Heart right ventricle (tissue), 16 donors: ENCODE results near the gene PRELID3B. TPM values are rescaled to one million over a fixed set of nuclear protein-coding genes. Genes with fewer than 3 reads are reported as not detected.

Experiments
- ATAC-seq, 8 donors: fragments of 200-7000 bp; cut with Tn5 transposase; one replicate each; pipeline ENCODE4 v1.9.1; 2020; ENCODE audit warnings: mild to moderate bottlenecking in 8 of 8, moderate library complexity in 8 of 8, moderate number of reproducible peaks in 1 of 8
- DNase-seq, 2 donors: peaks; one replicate each; pipeline ENCODE4 v3.0.0-alpha.2; 2020
- H3K27ac ChIP-seq, 10 donors: fragments of 200-600 bp; sonication (generic) in 2 of 10; one replicate each; pipeline versions ENCODE4 v1.5.0 to v1.8.0; 2020 to 2022; ENCODE audit warnings: mild to moderate bottlenecking in 3 of 10
- H3K27me3 ChIP-seq, 7 donors: fragments of 200-600 bp; one replicate each; pipeline ENCODE4 v1.8.0; 2021 to 2022; ENCODE audit warnings: mild to moderate bottlenecking in 2 of 7
- H3K36me3 ChIP-seq, 9 donors: fragments of 200-600 bp; sonication (generic) in 1 of 9; one replicate each; pipeline versions ENCODE4 v1.5.0 to v1.8.0; 2020 to 2022; ENCODE audit warnings: mild to moderate bottlenecking in 2 of 9
- H3K4me1 ChIP-seq, 9 donors: fragments of 200-600 bp; sonication (generic) in 1 of 9; one replicate each; pipeline versions ENCODE4 v1.5.0 to v1.8.0; 2020 to 2022; ENCODE audit warnings: mild to moderate bottlenecking in 4 of 9
- H3K4me3 ChIP-seq, 10 donors: fragments of 200-600 bp; sonication (generic) in 2 of 10; one replicate each; pipeline versions ENCODE4 v1.5.0 to v1.8.0; 2020 to 2022; ENCODE audit warnings: mild to moderate bottlenecking in 7 of 10, moderate library complexity in 2 of 10
- H3K9me3 ChIP-seq, 11 donors: fragments of 200-600 bp in 10 of 11; sonication (generic) in 2 of 11; one replicate each; pipeline versions ENCODE4 v1.5.0 to v1.8.0; 2013 to 2022; ENCODE audit warnings: mild to moderate bottlenecking in 2 of 11, control low read depth in 1 of 11, moderate library complexity in 1 of 11
- WGBS, 2 donors: extraction: QIAGEN DNeasy Blood & Tissue Kit; methylation state at CpG; one replicate each; pipeline ENCODE4 v1.1.7; 2013; ENCODE audit warnings: inconsistent platforms in 1 of 2; 5-methylcytosine and 5-hydroxymethylcytosine counted together
- intact Hi-C, 10 donors: fragments of 100-400 bp; cut with DNase I; formaldehyde crosslinking; loops; one replicate each; pipeline versions ENCODE4 v1.11.1 to v1.14.2; 2022
- polyA plus RNA-seq, 2 donors: library from polyadenylated mRNA; stranded (reverse); fragments of 200-250 nt; gene quantifications; one replicate each; pipeline ENCODE4 v1.2.3, GENCODE V29; 2013
- total RNA-seq, 10 donors: library from RNA; stranded (reverse); fragmentation: NEBNext Ultra II Directional in 3 of 10; extraction: Animal tissue kit (Norgen Biotek cat#: 25700) in 3 of 10; gene quantifications; one replicate each; pipeline versions ENCODE4 v1.2.1 to v1.2.4, GENCODE V29; 2021 to 2023
- TF ChIP-seq, protein P1 (sequence below), 9 donors: fragments of 200-600 bp; sonication (generic) in 2 of 9; IDR thresholded peaks; one replicate each; pipeline versions ENCODE4 v1.5.0 to v1.8.0; 2021 to 2022; ENCODE audit warnings: antibody characterized with exemption in 9 of 9, mild to moderate bottlenecking in 5 of 9, moderate library complexity in 1 of 9
- donor health status: Arrhythmogenic right ventricular cardiomyopathy.
- donor health status: ischemic (EF 13 %, LVEDD 7.1; RV severe dilation, severe dysfunction).
- donor health status: healthy with polysubstance abuse.
- donor health status: DM: no; HTN: yes; CAD: no.
- donor health status: DM: no; HTN: no; CAD: no.
- donor health status: ischemic (EF 25% LVEDD 6.9; RV normal size, moderate dysfunction).
- donor health status: ischemic (EF 25% LVEDD 5.7; RV mildly dilated, moderate dysfunction).
- donor health status: healthy.
- donor health status: DM: yes; HTN: yes; CAD: no.
- donor health status: Ischemic cardiomyopathy.
- donor health status: ischemic (EF 35%, LVEDD 5.7; RV mildly dilated, moderate dysfunction).
- donor health status: nonischemic (EF 11% LVEDD 7.7; RV severe dilation, severe dysfunction).
- donor health status: DM: yes; HTN: yes; CAD: no.
- donor health status: PGD.
- donor health status: ischemic (EF 29% LVEDD 5.4; RV normal size, mild dysfunction).
- donor health status: nonischemic (EF 23%, LVEDD 6.1; RV moderate dilation, normal function).

The PRELID3B gene
- total and polyA plus RNA-seq, 12 donors, result 11.5 to 55.9 (median 45.3) TPM

DNA sequence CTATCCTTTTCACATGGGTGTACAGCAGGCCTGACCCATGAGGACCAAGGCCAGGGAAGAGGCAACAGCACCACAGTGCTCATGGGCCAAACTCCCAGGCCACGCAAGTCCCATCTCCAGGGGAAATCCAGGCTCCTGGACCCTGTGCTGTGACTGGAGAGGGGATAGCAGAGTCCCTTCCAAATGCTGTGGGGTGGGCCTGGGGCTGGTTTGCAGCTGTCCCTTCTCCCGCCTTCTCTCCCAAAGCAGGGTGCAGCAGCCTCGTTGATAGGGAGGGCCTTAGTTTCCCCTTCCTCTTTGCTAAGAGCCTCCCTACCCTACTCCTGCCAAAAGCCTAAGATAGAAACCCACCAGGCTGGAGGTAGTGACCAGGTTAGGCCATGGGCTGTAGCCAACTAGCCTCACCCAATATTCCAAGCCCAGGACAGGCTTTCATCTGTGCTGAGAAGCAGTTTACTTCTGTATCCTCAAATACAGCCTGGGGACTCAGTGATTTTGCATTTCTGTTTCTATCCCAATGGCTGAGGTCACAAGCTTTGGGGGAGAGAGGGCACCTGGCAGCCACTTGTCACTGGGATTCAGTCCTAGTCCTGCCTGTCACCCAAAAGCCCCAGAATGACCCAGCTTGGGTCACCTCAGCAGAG is 36.9 kb downstream of the PRELID3B start:
- peak in 1 of 8 donors; percentile 4 for ATAC-seq
- 67 to 76% methylated on average over 3 of the region's 3 CpGs for whole genome bisulfite sequencing, 2 donors
- H3K4me3 ChIP-seq, result peak overlapping the region; percentile 65 to 95 (median 86)
- H3K9me3 ChIP-seq, result no peaks in the 10 kb centered on the region
- H3K36me3 ChIP-seq, result peaks cover 0 to 40% (median 8%) of the 10 kb centered on the region in 9 donors
- DNase-seq, result no peak
- peak overlapping the region; percentile 6 to 98 (median 90) for H3K27ac ChIP-seq
- H3K27me3 ChIP-seq, result no peaks in the 10 kb centered on the region
- intact Hi-C loops, result no loop called here
- TF ChIP-seq, protein P1, sequence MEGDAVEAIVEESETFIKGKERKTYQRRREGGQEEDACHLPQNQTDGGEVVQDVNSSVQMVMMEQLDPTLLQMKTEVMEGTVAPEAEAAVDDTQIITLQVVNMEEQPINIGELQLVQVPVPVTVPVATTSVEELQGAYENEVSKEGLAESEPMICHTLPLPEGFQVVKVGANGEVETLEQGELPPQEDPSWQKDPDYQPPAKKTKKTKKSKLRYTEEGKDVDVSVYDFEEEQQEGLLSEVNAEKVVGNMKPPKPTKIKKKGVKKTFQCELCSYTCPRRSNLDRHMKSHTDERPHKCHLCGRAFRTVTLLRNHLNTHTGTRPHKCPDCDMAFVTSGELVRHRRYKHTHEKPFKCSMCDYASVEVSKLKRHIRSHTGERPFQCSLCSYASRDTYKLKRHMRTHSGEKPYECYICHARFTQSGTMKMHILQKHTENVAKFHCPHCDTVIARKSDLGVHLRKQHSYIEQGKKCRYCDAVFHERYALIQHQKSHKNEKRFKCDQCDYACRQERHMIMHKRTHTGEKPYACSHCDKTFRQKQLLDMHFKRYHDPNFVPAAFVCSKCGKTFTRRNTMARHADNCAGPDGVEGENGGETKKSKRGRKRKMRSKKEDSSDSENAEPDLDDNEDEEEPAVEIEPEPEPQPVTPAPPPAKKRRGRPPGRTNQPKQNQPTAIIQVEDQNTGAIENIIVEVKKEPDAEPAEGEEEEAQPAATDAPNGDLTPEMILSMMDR (IDR thresholded peaks at IDR 0.05), result no peak
- peaks cover 21 to 69% (median 44%) of the 10 kb centered on the region in 9 donors for H3K4me1 ChIP-seq

DNA sequence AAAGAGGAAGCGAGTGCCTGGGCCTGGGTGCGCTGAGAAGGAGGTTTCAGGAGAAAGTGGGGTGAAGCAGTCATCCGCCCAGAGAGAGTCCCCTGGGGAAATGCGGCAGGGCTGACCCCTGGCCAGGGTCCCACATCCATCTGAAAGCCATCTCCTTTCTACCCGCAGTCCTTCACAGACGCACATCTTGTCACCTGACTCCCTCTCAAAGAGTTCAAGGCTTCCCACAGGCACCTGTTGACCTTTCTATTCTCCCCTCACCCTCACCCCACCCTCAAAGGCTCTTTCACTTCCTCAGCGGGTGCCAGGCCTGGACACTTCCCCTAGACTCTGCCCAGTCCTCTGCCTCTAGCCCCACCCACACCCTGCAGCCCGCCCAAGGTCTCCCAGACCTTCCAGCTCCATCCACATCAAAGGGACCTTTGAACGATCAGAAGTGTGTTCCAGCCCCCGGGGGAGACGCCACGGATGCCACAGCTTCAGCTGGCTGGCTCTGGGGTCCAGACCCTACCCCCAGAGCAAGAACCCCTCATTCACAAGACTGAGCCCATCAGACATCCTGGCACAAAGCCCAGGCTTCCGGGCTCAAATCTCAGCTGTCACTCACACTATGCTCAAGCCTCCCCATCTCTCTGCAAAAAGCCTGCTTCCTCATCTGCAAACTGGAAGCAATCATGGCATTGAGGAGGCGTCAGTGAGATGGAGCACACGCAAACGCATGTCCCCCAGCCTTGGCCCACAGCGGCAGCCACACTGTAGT is 37.6 kb downstream of the PRELID3B start:
- Histone ChIP-seq H3K27ac (peak overlapping the region in 8 of 10 donors; percentile 80 to 98 (median 91)), H3K36me3 (peaks cover 0 to 47% (median 10%) of the 10 kb centered on the region in 9 donors), H3K9me3 (no peaks in the 10 kb centered on the region), H3K4me1 (peaks cover 21 to 62% (median 37%) of the 10 kb centered on the region in 9 donors), H3K4me3 (peak overlapping the region in 8 of 10 donors; percentile 65 to 95 (median 86)), H3K27me3 (no peaks in the 10 kb centered on the region)
- ATAC-seq (peak in 7 of 8 donors; percentile 45 to 63 (median 54)), DNase-seq (peak; percentile 58 to 64)
- 40 to 48% methylated on average over 17 of the region's 17 CpGs for WGBS, 2 donors
- intact Hi-C loops, result no loop called here
- TF ChIP-seq, protein P1 (IDR thresholded peaks at IDR 0.05), result no peak

DNA sequence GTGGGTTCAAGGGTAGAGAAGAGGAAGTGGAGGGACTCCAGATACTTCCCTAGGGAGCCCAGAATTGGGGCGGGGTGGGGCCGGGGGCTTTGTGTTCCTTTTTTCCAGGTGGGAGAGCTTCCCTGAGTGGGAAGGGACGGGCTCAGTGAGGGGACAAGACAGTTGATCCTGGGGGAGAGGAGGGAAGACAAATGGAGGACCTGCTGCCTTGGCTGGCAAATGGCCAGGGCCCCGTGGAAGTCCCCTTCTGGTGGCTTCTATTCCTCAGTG is 38.2 kb downstream of the PRELID3B start:
- Histone ChIP-seq H3K9me3 (no peaks in the 10 kb centered on the region), H3K36me3 (peaks cover 0 to 52% (median 13%) of the 10 kb centered on the region in 9 donors), H3K27me3 (no peaks in the 10 kb centered on the region), H3K27ac (peak overlapping the region in 9 of 10 donors; percentile 9 to 98 (median 87)), H3K4me1 (peaks cover 21 to 59% (median 36%) of the 10 kb centered on the region in 9 donors), H3K4me3 (peak overlapping the region in 5 of 10 donors; percentile 65 to 95 (median 88))
- DNase-seq (peak; percentile 53 to 59), ATAC-seq (no peak)
- WGBS, 2 donors, result 44 to 60% methylated on average over 4 of the region's 4 CpGs
- intact Hi-C loops, result no loop called here
- TF ChIP-seq, protein P1 (IDR thresholded peaks at IDR 0.05), result no peak

DNA sequence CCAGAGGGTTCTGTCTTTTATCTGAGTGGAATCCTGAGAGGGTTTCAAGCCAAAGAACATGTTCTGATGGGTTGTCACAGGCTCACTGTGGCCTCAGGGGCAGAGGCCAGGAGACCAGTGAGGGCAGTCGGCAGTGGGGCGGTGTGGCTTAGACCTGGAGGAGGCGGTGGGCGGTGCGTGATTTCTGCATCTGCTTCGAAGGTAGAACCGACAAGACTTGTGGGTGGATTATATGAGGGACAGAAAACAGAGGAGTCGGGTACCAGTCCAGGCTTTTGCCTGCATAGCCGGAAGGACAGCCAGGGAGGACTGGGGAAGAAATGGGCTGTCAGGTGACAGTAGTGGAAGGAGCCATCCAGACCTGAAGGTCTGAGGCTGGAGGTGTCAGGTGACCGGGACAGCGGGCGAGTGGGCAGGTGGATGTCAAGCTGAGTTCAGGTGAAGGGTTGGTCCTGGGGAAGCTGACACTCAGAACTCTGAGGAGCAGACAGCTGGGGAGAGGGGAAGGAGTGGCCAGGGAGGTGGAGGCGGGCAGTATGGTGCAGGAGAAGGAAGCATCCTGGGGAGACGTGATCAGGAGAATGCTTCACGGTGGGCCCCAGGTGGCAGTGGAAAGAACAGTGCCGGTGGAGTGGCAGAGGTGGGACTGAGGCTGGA is 38.6 kb downstream of the PRELID3B start:
- ATAC-seq (no peak), DNase-seq (no peak)
- no peaks in the 10 kb centered on the region for H3K27me3 ChIP-seq
- peaks cover 21 to 56% (median 36%) of the 10 kb centered on the region in 9 donors for H3K4me1 ChIP-seq
- TF ChIP-seq, protein P1 (IDR thresholded peaks at IDR 0.05), result no peak
- intact Hi-C loops, result no loop called here
- no peaks in the 10 kb centered on the region for H3K9me3 ChIP-seq
- peak overlapping the region in 7 of 10 donors; percentile 22 to 98 (median 87) for H3K27ac ChIP-seq
- H3K4me3 ChIP-seq, result peak overlapping the region in 5 of 10 donors; percentile 65 to 95 (median 88)
- 84 to 87% methylated on average over 16 of the region's 16 CpGs for WGBS, 2 donors
- H3K36me3 ChIP-seq, result peaks cover 0 to 56% (median 18%) of the 10 kb centered on the region in 9 donors
